SK-MEL-5 (cell line): ENCODE data around the gene ABCG4. TPM values are rescaled to one million over a fixed set of nuclear protein-coding genes. Genes with fewer than 3 reads are reported as not detected.

Source experiments
- DNase-seq: peaks from one replicate; pipeline ENCODE4 v3.0.0-alpha.2; 2016; ENCODE audit warnings: low read depth, low spot score
- in situ Hi-C: cut with HindIII; loops from 2 replicates; pipeline ENCODE4 v1.10.0; 2016; ENCODE audit warnings: low sequenced_read_pairs, high pct_unique_total_duplicates, low pct_unique_long_range_greater_than_20kb
- total RNA-seq: library from RNA; depleted of rRNA; stranded (reverse); fragments of >200 nt; shearing (Covaris generic); gene quantifications from 2 replicates; pipeline ENCODE4 v1.2.3, GENCODE V29; 2014; rRNA removed

ABCG4 gene
- total RNA-seq, 1 experiment from 2014 or later = 0.05 TPM

DNA sequence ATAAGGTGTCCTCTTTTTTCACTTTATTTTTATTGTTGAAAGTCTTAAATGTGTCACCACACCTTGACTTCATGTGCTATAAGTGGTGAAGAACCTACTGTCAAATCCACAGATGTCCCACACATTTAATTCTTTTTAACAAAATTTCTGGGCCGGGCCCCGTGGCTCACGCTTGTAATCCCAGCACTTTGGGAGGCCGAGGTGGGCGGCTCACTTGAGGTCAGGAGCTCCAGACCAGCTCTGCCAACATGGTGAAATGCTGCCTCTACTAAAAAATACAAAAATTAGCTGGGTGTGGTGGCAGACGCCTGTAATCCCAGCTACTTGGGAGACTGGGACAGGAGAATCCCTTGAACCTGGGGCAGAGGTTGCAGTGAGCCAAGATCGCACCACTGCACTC lies 60.3 kb downstream of the ABCG4 start:
- in situ Hi-C loops = no loop called here
- DNase-seq = no peak

DNA sequence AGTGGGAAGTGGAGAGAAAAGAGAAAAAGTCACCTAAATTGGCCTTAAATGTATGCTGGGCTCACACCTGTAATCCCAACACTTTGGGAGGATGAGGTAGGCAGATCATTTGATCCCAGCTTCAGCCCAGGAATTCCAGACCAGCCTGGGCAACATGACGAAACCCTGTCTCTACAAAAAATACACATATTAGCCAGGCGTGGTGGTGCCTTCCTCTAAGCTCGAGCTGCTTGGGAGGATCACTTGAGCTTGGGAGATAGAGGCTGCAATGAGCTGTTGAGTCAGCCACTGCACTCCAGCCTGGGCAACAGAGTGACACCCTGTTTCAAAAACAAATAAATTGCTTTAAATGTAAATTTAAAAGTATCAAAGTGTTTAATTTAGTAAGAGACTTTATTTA lies 61.2 kb downstream of the ABCG4 start:
- no peak for DNase-seq
- in situ Hi-C loops = no loop called here

Other genes with a start within 250 kb of the ABCG4 start
- gene BCL9L, start 223.1 kb upstream of the ABCG4 start, total RNA-seq = 2.9 and 6.0 TPM in 2 replicates
- not detected in 2 replicates for gene UPK2, start 192.8 kb upstream of the ABCG4 start, total RNA-seq
- not detected in 2 replicates for gene FOXR1, start 177.3 kb upstream of the ABCG4 start, total RNA-seq
- gene CENATAC, start 150.9 kb upstream of the ABCG4 start, total RNA-seq = 8.2 and 9.1 TPM in 2 replicates
- gene RPS25, start 130.7 kb upstream of the ABCG4 start, total RNA-seq = 914 and 964 TPM in 2 replicates
- 65.5 and 83.5 TPM in 2 replicates for gene TRAPPC4, start 130.3 kb upstream of the ABCG4 start, total RNA-seq
- gene SLC37A4, start 118.2 kb upstream of the ABCG4 start, total RNA-seq = 14.2 and 19.1 TPM in 2 replicates
- gene HYOU1, start 91.8 kb upstream of the ABCG4 start, total RNA-seq = 189 and 191 TPM in 2 replicates
- gene VPS11, start 81.2 kb upstream of the ABCG4 start, total RNA-seq = 43.7 and 49.9 TPM in 2 replicates
- gene HMBS, start 64.2 kb upstream of the ABCG4 start, total RNA-seq = 4.5 and 6.7 TPM in 2 replicates
- 22.3 and 26.1 TPM in 2 replicates for gene DPAGT1, start 47.2 kb upstream of the ABCG4 start, total RNA-seq
- 2.8 and 5.6 TPM in 2 replicates for gene C2CD2L, start 41.7 kb upstream of the ABCG4 start, total RNA-seq
- gene HINFP, start 27.5 kb upstream of the ABCG4 start, total RNA-seq = 8.8 and 9.4 TPM in 2 replicates
- 8.7 and 11.5 TPM in 2 replicates for gene NLRX1, start 19.7 kb downstream of the ABCG4 start, total RNA-seq
- gene NHERF4, start 36.4 kb downstream of the ABCG4 start, total RNA-seq = not detected in 2 replicates
- gene CBL, start 57.3 kb downstream of the ABCG4 start, total RNA-seq = 5.8 and 7.6 TPM in 2 replicates
- 335 and 356 TPM in 2 replicates for gene MCAM, start 168.1 kb downstream of the ABCG4 start, total RNA-seq
- 3.2 and 3.5 TPM in 2 replicates for gene RNF26, start 185.5 kb downstream of the ABCG4 start, total RNA-seq
- not detected in 2 replicates for gene C1QTNF5, start 191.8 kb downstream of the ABCG4 start, total RNA-seq
- not detected in 2 replicates for gene MFRP, start 197.7 kb downstream of the ABCG4 start, total RNA-seq
- 0.37 and 0.40 TPM in 2 replicates for gene USP2, start 232.6 kb downstream of the ABCG4 start, total RNA-seq